Calu3 (cell line): Measurements from ENCODE around the gene NMT1. TPM values are rescaled to one million over a fixed set of nuclear protein-coding genes. Genes with fewer than 3 reads are reported as not detected.
A peak's percentile ranks its signal among the peaks of the same experiment; 100 is the strongest.

ENCODE experiments used
- BruUV-seq: library from RNA; stranded (reverse); fragments of 400-500 nt; replicated peaks from 2 replicates; lab custom pipeline; 2021; lab: Mats Ljungman, UMichigan
- CTCF ChIA-PET: fragments of 300-600 bp; sonication (Branson Sonifier 250); formaldehyde crosslinking; loops from one replicate; lab custom pipeline; 2022; ENCODE audit warnings: antibody characterized with exemption; lab: Charles Lee
- DNase-seq: peaks from one replicate; pipeline ENCODE4 v3.0.0; 2022
- H3K27ac Mint-ChIP-seq: one replicate; pipeline ENCODE4 v1.8.0; 2022; ENCODE audit warnings: mixed read lengths; ENCODE audit not compliant: unreplicated experiment
- H3K27me3 Mint-ChIP-seq: one replicate; pipeline ENCODE4 v1.8.0; 2022; ENCODE audit warnings: mixed read lengths; ENCODE audit not compliant: unreplicated experiment
- H3K36me3 Mint-ChIP-seq: one replicate; pipeline ENCODE4 v1.8.0; 2022; ENCODE audit warnings: mild to moderate bottlenecking, moderate library complexity, mixed read lengths; ENCODE audit not compliant: insufficient read depth, unreplicated experiment
- H3K4me1 Mint-ChIP-seq: one replicate; pipeline ENCODE4 v1.8.0; 2022; ENCODE audit warnings: mild to moderate bottlenecking, low read depth, mixed read lengths; ENCODE audit not compliant: unreplicated experiment
- H3K4me3 Mint-ChIP-seq: one replicate; pipeline ENCODE4 v1.8.0; 2022; ENCODE audit warnings: mild to moderate bottlenecking, low read depth, moderate library complexity, mixed read lengths; ENCODE audit not compliant: unreplicated experiment
- H3K9me3 Mint-ChIP-seq: one replicate; pipeline ENCODE4 v1.8.0; 2022; ENCODE audit warnings: low read depth, mixed read lengths; ENCODE audit not compliant: unreplicated experiment
- CTCF ChIP-seq: fragments of 200-600 bp; IDR thresholded peaks from one replicate; pipeline ENCODE4 v1.8.0; 2022; ENCODE audit warnings: antibody characterized with exemption; ENCODE audit not compliant: unreplicated experiment
- intact Hi-C: fragments of 100-400 bp; cut with micrococcal nuclease; formaldehyde crosslinking; loops from one replicate; pipeline ENCODE4 v1.10.0; 2022; ENCODE audit not compliant: unreplicated experiment
- total RNA-seq: library from RNA; stranded (reverse); gene quantifications from 2 replicates; pipeline ENCODE4 v1.2.3, GENCODE V29; 2022

NMT1 gene
- total RNA-seq, 1 experiment from 2014 or later, result 185 TPM

- TF ChIP-seq CTCF, result no peak
- Mint-ChIP-seq H3K36me3 (peaks cover 52% of the 10 kb centered on the region), H3K27ac (no peak overlapping the region), H3K27me3 (no peaks in the 10 kb centered on the region), H3K4me1 (peaks cover 21% of the 10 kb centered on the region), H3K9me3 (no peaks in the 10 kb centered on the region), H3K4me3 (no peak overlapping the region)
- BruUV-seq, result no TSS peak
- CTCF ChIA-PET, result no interaction called here
- no peak for DNase-seq
- intact Hi-C loops, result no loop called here
Measured at GRCh38 chr17:45077643-45078042, 16.5 kb downstream of the NMT1 start.

DNA sequence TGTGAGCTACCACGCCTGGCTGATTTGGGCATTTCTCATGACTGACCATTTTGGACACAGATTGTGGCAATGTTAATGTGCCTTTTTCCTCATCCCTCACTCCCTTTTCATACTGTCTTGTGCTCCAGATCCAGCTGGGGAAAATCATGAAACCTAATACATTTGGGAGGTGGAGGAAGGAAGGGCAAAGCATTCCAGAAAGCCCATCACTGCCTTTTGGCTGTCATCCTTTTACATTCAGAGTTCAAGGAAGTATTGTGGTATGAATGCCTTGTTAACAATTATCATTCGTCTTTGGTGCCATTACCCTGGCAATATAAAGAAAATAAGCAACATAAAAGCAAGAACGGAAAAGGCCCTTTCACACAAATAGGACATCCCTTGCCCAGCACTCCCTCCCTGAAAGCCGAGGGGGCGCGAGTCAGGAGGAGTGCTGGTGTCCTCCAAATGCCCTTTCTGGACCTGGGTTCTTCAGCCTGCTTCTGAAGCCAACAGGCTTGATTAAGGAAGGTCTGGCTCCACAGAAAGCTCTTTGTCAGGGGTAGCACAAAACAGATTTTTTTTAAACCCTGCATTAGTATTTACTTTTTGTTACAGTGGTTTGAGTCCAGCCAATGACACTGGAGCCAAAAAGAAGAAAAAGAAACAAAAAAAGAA lies 20.1 kb downstream of the NMT1 start:
- Mint-ChIP-seq H3K4me3 (no peak overlapping the region), H3K9me3 (no peaks in the 10 kb centered on the region), H3K27me3 (no peaks in the 10 kb centered on the region), H3K4me1 (peaks cover 9% of the 10 kb centered on the region), H3K36me3 (peaks cover 53% of the 10 kb centered on the region), H3K27ac (no peak overlapping the region)
- no peak for DNase-seq
- intact Hi-C loops, result no loop called here
- CTCF ChIA-PET, result no interaction called here
- no peak for TF ChIP-seq CTCF
- BruUV-seq, result no TSS peak

GRCh38 chr17:45086391-45086790 lies 25.3 kb downstream of the NMT1 start:
- no peaks in the 10 kb centered on the region for H3K9me3 Mint-ChIP-seq
- H3K36me3 Mint-ChIP-seq, result peaks cover 79% of the 10 kb centered on the region
- no peaks in the 10 kb centered on the region for H3K27me3 Mint-ChIP-seq
- BruUV-seq, result no TSS peak
- intact Hi-C loops, result no loop called here
- CTCF ChIA-PET, result interaction anchor here (0.7 kb wide), 2 partner anchors 32 to 49 kb away, joined by 3 read pairs; partner anchors contain the start of gene ACBD4
- no peak overlapping the region for H3K4me3 Mint-ChIP-seq
- DNase-seq, result no peak
- no peak overlapping the region for H3K27ac Mint-ChIP-seq
- TF ChIP-seq CTCF, result no peak
- H3K4me1 Mint-ChIP-seq, result no peaks in the 10 kb centered on the region

- Mint-ChIP-seq H3K27me3 (no peaks in the 10 kb centered on the region), H3K36me3 (peaks cover 81% of the 10 kb centered on the region), H3K27ac (no peak overlapping the region), H3K4me1 (peaks cover 4% of the 10 kb centered on the region), H3K9me3 (peaks cover under 1% of the 10 kb centered on the region), H3K4me3 (no peak overlapping the region)
- CTCF ChIA-PET, result interaction anchor here (0.6 kb wide), 1 partner anchor 1752 kb away, joined by 3 read pairs; no protein-coding TSS in a partner anchor
- TSS peak; percentile 4 for BruUV-seq
- DNase-seq, result no peak
- intact Hi-C loops, result no loop called here
- TF ChIP-seq CTCF, result no peak
Measured at GRCh38 chr17:45086865-45087503, 25.9 kb downstream of the NMT1 start.
